ENCODE measurements around the gene CEP104. TPM values are rescaled to one million over a fixed set of nuclear protein-coding genes. Genes with fewer than 3 reads are reported as not detected.
A peak's percentile ranks its signal among the peaks of the same experiment; 100 is the strongest.

The CEP104 gene
- total and polyA plus RNA-seq, 9 of the 15 experiments (the other 6 are each of a cell fraction or from before 2014, with no cell fraction given), result 11.2 to 63.4 (median 42.6) TPM

DNA sequence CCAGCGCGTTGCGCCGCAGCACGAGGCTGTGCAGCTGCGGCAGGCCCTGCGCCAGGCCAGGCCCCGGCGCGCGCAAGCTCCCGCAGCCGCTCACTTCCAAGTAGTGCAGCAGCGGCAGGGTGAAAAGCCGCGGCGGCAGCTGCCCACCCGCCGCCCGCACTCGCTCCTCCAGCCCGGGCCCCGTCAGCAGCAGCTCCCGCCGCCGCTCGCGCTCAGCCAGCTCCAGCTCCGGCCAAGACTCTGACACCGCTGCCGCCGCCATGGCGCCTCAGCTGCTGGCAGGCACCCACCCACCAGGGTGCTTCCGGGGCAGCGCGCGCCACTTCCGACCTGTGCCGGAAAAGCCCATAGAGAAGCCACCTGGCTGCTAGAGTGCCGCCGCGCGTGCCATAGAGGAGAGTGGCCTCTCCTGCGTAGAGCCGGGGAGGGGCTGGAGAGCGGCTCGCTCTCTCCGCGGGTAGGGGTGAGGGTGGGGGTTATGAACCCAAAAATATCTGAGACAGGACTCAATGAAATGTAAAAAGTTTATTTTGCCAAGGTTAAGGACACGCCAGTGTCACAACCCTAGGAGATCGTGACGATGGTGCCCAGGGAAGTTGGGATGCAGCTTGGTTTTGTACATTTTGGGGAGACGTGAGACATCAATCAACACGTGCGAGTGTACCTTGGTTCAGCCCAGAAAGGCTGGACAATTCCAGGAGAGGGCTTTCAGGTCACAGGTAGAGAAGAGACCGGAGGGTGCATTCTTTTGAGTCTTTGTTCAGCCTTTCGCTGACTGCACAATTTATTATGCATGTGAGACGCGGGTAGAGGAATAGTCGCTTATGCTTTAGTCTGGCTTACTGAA, 60.6 kb downstream of the CEP104 start, which contains the start of gene LRRC47 (continued):
- TF ChIP-seq, protein P1, sequence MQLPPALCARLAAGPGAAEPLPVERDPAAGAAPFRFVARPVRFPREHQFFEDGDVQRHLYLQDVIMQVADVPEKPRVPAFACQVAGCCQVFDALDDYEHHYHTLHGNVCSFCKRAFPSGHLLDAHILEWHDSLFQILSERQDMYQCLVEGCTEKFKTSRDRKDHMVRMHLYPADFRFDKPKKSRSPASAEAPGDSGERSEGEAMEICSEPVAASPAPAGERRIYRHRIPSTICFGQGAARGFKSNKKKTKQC (CRISPR knock-in tag; IDR thresholded peaks at IDR 0.05), result no peak
- TF ChIP-seq ZNF780A (CRISPR knock-in tag; IDR thresholded peaks at IDR 0.05) (no peak), ZFPM2 (CRISPR knock-in tag; IDR thresholded peaks at IDR 0.05) (no peak; the same call in 1 of the 2 replicates), KLF13 (tag; IDR thresholded peaks at IDR 0.05; ENCODE audit: borderline replicate concordance, low read depth) (peak; percentile 88; the same call in 1 of the 2 replicates), NBN (IDR thresholded peaks at IDR 0.05; ENCODE audit: low read depth) (peak; percentile 66; the same call in 1 of the 2 replicates), MAFG (tag; conservative IDR thresholded peaks at IDR 0.05) (peak; percentile 83), CCAR2 (IDR thresholded peaks at IDR 0.05; ENCODE audit: low read depth, low read length) (no peak), ZBTB17 (CRISPR knock-in tag; IDR thresholded peaks at IDR 0.05) (peak; percentile 53; the same call in 1 of the 2 replicates), HDAC2 (IDR thresholded peaks at IDR 0.05) (peak; percentile 27; the same call in 1 of the 2 replicates), ELF4 (CRISPR knock-in tag; IDR thresholded peaks at IDR 0.05) (no peak; the same call in 1 of the 2 replicates), MXI1 (IDR thresholded peaks at IDR 0.05; ENCODE audit: low read depth, low read length) (peak; percentile 81), KAT2B (IDR thresholded peaks at IDR 0.05; ENCODE audit: low read depth, low read length) (no peak), HDAC1 (IDR thresholded peaks at IDR 0.05) (peak; percentile 66 to 97; a peak in 3 of 4 replicates), NFE2L1 (tag; IDR thresholded peaks at IDR 0.05; ENCODE audit: borderline replicate concordance, low read depth) (no peak), C11orf30 (IDR thresholded peaks at IDR 0.05; ENCODE audit: low read depth) (peak; percentile 95), ZNF282 (CRISPR knock-in tag; IDR thresholded peaks at IDR 0.05) (no peak), TAF1 (IDR thresholded peaks at IDR 0.05; ENCODE audit: control insufficient read depth, extremely low read depth, insufficient read depth, low read length, severe bottlenecking) (peak; percentile 84), SAFB (IDR thresholded peaks at IDR 0.05; ENCODE audit: borderline replicate concordance, low read depth, low read length) (no peak), ZNF224 (CRISPR knock-in tag; IDR thresholded peaks at IDR 0.05) (no peak), RBFOX2 (IDR thresholded peaks at IDR 0.05; ENCODE audit: low read depth, low read length) (peak; percentile 90), SMARCC2 (IDR thresholded peaks at IDR 0.05; ENCODE audit: low read depth) (no peak; the same call in 1 of the 2 replicates), PHF8 (IDR thresholded peaks at IDR 0.05; ENCODE audit: borderline replicate concordance, low read length) (peak; percentile 86; the same call in 1 of the 2 replicates)
- TF ChIP-seq, protein P2, sequence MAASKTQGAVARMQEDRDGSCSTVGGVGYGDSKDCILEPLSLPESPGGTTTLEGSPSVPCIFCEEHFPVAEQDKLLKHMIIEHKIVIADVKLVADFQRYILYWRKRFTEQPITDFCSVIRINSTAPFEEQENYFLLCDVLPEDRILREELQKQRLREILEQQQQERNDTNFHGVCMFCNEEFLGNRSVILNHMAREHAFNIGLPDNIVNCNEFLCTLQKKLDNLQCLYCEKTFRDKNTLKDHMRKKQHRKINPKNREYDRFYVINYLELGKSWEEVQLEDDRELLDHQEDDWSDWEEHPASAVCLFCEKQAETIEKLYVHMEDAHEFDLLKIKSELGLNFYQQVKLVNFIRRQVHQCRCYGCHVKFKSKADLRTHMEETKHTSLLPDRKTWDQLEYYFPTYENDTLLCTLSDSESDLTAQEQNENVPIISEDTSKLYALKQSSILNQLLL (CRISPR knock-in tag; IDR thresholded peaks at IDR 0.05; ENCODE audit: borderline replicate concordance), result no peak
- TF ChIP-seq, protein P3, sequence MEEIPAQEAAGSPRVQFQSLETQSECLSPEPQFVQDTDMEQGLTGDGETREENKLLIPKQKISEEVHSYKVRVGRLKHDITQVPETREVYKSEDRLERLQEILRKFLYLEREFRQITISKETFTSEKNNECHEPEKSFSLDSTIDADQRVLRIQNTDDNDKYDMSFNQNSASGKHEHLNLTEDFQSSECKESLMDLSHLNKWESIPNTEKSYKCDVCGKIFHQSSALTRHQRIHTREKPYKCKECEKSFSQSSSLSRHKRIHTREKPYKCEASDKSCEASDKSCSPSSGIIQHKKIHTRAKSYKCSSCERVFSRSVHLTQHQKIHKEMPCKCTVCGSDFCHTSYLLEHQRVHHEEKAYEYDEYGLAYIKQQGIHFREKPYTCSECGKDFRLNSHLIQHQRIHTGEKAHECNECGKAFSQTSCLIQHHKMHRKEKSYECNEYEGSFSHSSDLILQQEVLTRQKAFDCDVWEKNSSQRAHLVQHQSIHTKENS (CRISPR knock-in tag; IDR thresholded peaks at IDR 0.05), result no peak
